ENCODE measurements around the gene CERKL. TPM values are rescaled to one million over a fixed set of nuclear protein-coding genes. Genes with fewer than 3 reads are reported as not detected.

Gene CERKL
- total and polyA plus RNA-seq, 2 of the 13 experiments (the other 11 are each of a cell fraction or from before 2014, with no cell fraction given): not detected

- TF ChIP-seq ZNF451 (CRISPR knock-in tag; IDR thresholded peaks at IDR 0.05) (no peak), AGO2 (optimal IDR thresholded peaks at IDR 0.05; ENCODE audit: low read depth, low read length) (no peak), GTF3A (CRISPR knock-in tag; conservative IDR thresholded peaks at IDR 0.05) (no peak), ZBTB8A (CRISPR knock-in tag; IDR thresholded peaks at IDR 0.05; ENCODE audit: borderline replicate concordance, low read depth) (no peak), ZBTB38 (CRISPR knock-in tag; IDR thresholded peaks at IDR 0.05) (no peak), ZBTB33 (CRISPR knock-in tag; IDR thresholded peaks at IDR 0.05) (no peak)
- TF ChIP-seq, protein P1, sequence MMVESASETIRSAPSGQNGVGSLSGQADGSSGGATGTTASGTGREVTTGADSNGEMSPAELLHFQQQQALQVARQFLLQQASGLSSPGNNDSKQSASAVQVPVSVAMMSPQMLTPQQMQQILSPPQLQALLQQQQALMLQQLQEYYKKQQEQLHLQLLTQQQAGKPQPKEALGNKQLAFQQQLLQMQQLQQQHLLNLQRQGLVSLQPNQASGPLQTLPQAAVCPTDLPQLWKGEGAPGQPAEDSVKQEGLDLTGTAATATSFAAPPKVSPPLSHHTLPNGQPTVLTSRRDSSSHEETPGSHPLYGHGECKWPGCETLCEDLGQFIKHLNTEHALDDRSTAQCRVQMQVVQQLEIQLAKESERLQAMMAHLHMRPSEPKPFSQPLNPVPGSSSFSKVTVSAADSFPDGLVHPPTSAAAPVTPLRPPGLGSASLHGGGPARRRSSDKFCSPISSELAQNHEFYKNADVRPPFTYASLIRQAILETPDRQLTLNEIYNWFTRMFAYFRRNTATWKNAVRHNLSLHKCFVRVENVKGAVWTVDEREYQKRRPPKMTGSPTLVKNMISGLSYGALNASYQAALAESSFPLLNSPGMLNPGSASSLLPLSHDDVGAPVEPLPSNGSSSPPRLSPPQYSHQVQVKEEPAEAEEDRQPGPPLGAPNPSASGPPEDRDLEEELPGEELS (CRISPR knock-in tag; IDR thresholded peaks at IDR 0.05): no peak
- TF ChIP-seq, protein P2, sequence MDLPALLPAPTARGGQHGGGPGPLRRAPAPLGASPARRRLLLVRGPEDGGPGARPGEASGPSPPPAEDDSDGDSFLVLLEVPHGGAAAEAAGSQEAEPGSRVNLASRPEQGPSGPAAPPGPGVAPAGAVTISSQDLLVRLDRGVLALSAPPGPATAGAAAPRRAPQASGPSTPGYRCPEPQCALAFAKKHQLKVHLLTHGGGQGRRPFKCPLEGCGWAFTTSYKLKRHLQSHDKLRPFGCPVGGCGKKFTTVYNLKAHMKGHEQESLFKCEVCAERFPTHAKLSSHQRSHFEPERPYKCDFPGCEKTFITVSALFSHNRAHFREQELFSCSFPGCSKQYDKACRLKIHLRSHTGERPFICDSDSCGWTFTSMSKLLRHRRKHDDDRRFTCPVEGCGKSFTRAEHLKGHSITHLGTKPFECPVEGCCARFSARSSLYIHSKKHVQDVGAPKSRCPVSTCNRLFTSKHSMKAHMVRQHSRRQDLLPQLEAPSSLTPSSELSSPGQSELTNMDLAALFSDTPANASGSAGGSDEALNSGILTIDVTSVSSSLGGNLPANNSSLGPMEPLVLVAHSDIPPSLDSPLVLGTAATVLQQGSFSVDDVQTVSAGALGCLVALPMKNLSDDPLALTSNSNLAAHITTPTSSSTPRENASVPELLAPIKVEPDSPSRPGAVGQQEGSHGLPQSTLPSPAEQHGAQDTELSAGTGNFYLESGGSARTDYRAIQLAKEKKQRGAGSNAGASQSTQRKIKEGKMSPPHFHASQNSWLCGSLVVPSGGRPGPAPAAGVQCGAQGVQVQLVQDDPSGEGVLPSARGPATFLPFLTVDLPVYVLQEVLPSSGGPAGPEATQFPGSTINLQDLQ (CRISPR knock-in tag; IDR thresholded peaks at IDR 0.05): no peak
Measured at GRCh38 chr2:181570059-181570458, 86.8 kb downstream of the CERKL start (continued).
